ES-I3 (cell line): Measurements from ENCODE around the gene COBL.

Experiments used
- H3K36me3 ChIP-seq: 2 replicates; pipeline ENCODE4 v1.6.1; 2013; ENCODE audit warnings: mild to moderate bottlenecking, low read length, control low read depth, moderate library complexity; ENCODE audit not compliant: insufficient read depth
- H3K4me1 ChIP-seq: 2 replicates; pipeline ENCODE4 v1.6.1; 2013; ENCODE audit warnings: mild to moderate bottlenecking, control low read depth, low read length; ENCODE audit not compliant: insufficient read depth
- H3K9ac ChIP-seq: 2 replicates; pipeline ENCODE4 v1.6.1; 2013; ENCODE audit warnings: low read depth, mild to moderate bottlenecking, low read length, moderate library complexity
- H3K9me3 ChIP-seq: 2 replicates; pipeline ENCODE4 v1.6.1; 2013; ENCODE audit warnings: mild to moderate bottlenecking, low read length, moderate library complexity; ENCODE audit not compliant: control insufficient read depth, insufficient read depth

The COBL gene

DNA sequence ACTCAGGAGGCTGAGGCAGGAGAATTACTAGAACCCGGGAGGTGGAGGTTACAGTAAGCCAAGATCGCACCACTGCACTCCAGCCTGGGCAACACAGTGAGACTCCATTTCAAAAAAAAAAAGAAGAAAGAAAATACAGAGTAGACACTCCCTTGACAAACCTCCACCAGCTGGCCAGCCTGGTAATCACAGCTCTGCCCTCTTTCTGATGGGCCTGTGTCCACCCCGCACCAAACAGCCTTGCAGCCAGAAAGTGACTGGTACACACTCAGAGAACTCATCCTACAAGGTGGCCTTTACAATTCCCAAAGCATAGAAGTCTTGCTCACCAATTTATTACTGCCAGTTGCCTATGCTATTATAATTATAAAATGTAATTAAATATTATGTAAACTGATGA is 66.6 kb downstream of the COBL start:
- Histone ChIP-seq H3K9me3 (no peaks in the 10 kb centered on the region), H3K4me1 (peaks cover 7% of the 10 kb centered on the region; the same call in 1 of the 2 replicates), H3K9ac (no peak overlapping the region), H3K36me3 (no peaks in the 10 kb centered on the region)

DNA sequence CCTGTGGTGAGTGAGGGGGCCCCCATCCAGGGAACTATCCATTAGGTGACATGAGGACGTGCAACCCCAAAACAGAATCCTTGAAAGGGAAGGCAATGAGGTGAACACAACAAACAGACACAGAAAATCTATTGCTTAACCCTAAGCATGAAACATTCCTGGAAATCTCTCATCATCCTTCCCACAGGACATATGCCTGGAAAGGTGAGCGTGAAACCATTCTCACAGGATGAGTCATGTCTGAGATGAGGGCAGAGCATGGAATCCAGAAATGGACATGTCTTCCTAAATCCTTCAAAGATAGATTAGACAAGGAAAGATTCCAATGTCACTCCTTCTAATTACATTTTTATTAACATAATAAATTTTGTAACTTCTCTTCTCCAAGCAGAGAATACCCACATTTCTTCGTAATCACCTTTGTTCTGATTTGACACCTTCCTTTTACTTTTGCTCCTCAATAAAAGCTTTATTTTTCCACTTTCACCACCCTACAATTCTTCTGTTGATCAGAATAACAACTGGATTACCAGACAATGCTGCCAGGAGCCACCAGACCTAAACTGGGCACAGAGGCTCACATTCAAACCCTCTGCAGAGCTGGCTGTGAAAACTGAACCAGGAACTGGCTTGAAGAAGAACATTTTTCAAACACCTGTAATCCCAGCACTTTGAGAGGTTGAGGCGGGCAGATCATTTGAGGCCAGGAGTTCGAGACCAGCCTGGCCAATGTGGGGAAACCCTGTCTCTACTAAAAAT is 67.2 kb downstream of the COBL start:
- H3K9ac ChIP-seq: no peak overlapping the region

DNA sequence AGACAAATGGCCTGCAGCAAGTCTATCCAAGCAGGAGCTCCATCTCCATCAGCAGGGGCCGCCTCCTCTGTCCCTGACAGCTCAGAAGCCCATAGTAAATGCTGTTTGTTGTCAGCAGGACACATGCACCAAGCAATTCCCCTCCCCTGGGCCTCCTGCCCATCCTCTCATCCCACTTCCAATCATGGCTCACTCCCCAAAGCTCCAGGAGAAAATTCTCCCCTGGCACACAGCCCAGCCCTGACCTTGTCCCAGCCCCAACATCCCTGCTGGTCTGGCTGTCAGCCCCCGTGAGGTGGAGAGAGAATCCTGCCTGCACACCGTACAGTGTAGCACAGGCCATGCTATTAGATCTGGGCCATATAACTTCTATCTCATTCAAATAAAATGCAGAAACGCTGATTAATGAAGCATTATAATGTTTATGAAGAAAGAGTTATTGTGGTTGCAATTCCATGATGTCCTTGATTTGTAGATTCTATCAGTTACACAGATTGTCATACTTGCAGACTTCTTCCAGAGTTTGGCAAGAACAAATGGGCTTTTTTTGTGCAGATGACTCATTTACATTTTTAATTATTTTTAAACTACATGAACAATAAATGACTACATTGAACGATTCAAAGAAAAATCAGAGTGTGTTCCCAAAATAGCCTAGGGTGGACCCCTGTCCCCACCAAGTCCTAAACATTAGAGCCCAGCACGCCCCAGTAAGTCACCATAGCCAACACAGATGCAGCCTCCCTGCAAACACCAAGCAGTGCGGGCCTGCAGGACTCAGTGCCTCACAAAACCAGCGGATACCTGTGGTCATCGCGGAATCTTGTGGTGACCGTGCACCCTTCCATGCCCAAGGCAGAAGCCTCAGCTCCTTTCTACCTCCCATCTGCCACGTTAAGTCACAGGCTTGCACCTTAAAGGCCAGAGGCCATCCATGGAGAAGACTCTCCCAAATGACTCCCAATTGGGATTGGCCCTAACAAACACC is 70.1 kb downstream of the COBL start:
- Histone ChIP-seq H3K9me3 (no peaks in the 10 kb centered on the region), H3K36me3 (no peaks in the 10 kb centered on the region), H3K4me1 (peaks cover 6% of the 10 kb centered on the region; the same call in 1 of the 2 replicates), H3K9ac (no peak overlapping the region)

More for the DNA sequence above, 67.2 kb downstream of the COBL start:
- peaks cover 7% of the 10 kb centered on the region; the same call in 1 of the 2 replicates for H3K4me1 ChIP-seq
- no peaks in the 10 kb centered on the region for H3K9me3 ChIP-seq
- no peaks in the 10 kb centered on the region for H3K36me3 ChIP-seq

DNA sequence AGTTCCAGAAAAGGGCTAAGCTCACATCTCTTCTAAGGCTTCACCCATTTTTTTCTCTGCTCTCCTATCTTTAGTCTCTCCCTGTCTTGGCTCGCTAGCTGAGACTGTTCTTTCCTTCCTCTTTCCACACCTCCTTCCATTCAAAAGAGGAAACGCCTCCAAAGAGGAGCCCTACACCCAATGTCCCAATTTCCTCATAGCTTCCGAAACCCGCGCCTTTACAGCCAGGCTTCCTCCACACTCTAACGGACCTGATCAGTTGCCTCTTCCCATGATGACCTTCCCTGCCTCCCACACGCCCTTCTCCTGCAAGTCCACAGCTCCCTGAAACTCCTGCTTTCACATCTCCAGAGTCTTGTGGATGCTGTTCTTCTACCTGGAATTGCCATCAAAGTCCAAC is 71.7 kb downstream of the COBL start:
- H3K9ac ChIP-seq: no peak overlapping the region
- no peaks in the 10 kb centered on the region for H3K9me3 ChIP-seq
- H3K4me1 ChIP-seq: no peaks in the 10 kb centered on the region
- H3K36me3 ChIP-seq: no peaks in the 10 kb centered on the region

DNA sequence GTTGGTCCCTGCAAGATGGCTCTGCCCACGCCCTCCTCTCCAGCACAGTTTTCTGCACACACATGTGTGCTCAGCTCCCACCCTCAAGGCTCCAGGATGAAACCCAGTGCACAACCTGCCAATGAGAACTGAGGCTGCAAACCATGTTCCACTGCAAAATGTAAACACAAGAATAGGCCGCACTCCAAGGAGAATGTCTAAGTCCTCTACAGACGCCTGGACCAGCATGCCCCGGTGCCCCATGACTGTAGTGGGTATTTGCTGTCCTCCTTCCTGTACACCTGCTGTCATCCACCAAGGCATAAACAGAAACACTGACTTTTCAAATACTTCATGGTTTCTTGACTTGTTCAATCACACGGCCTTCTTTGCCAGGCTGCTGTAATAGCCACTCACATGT is 72.6 kb downstream of the COBL start:
- no peaks in the 10 kb centered on the region for H3K4me1 ChIP-seq
- no peak overlapping the region for H3K9ac ChIP-seq
- H3K36me3 ChIP-seq: no peaks in the 10 kb centered on the region
- no peaks in the 10 kb centered on the region for H3K9me3 ChIP-seq

DNA sequence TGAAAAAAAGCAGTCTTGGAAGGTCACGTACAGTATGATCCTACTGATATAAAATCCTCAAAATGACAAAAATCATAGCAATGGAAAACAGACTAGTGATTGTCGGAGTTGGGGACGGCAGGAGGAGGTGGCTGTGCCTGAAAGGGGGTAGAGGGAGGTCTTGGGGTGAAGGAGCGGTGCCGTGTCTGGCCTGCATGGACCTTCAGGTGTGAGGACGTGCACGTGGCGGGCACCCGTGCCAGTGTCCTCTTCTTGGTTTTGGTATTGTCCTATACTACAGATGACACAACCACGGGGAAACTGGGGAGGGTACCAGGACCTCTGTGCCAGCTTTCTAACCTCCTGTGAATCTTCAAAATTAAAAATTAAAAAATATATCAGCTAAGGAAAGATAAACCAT is 73.0 kb downstream of the COBL start:
- Histone ChIP-seq H3K36me3 (no peaks in the 10 kb centered on the region), H3K9me3 (no peaks in the 10 kb centered on the region), H3K9ac (no peak overlapping the region), H3K4me1 (no peaks in the 10 kb centered on the region)

DNA sequence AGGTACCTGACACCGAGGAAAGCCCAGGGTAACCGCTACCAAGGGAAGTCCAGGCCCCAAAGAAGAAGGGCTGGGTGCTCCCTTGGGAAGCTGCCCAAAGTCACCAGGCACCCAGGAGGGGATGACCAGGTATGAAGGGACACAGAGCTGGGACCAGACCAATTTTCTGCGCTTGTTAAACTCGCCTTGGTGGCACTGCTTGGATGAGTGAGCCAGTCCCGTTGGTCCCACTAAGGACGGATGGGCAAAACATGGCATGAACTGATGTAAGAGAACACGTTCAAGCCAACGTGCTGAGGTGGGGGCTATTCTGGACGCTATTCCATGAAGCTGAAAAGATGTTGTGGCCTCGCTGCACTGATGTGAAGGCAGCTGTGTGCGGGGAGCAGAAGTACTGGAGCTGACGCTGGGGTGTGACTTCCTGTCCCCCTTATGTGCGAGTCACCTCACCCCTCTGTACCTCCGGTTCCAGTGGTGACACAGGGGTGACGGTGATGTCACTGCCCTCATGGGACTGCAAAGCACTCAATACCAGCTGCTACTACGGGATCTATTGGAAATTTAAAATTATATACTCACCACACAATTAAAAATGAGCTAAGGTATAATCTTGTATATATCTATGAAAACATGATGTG is 73.6 kb downstream of the COBL start:
- no peaks in the 10 kb centered on the region for H3K36me3 ChIP-seq
- no peaks in the 10 kb centered on the region for H3K9me3 ChIP-seq
- peaks cover 3% of the 10 kb centered on the region; the same call in 1 of the 2 replicates for H3K4me1 ChIP-seq
- H3K9ac ChIP-seq: no peak overlapping the region

DNA sequence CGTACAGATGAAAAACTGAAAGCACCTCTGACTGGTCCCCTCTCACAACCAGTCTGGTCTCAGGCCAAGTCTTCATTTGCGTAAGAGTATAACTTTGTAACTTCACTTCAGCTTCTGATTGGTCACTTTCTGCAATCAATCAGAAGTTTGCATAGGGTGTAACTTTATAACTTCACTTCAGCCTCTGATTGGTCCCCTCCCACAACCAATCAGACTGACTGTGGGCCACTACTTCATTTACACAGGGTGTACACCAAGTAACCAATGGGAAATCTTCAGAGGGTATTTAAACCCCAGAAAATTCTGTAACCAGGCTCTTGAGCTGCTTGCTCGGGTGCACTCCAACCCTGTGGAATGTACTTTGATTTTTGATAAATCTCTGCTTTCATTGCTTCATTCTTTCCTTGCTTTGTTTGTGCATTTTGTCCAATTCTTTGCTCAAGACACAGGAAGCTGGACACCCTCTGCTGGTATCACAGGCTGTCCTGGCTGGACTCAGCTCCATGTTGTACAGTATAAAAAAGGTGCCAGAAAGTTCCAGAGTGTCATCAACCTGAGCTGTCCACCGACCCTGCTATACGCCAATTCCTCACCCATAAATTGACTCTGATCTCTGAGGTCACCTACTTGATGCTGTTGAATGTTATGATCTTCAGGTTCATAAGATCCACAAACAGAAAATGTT is 74.5 kb downstream of the COBL start:
- Histone ChIP-seq H3K36me3 (no peaks in the 10 kb centered on the region), H3K9ac (no peak overlapping the region), H3K9me3 (no peaks in the 10 kb centered on the region), H3K4me1 (peaks cover 7% of the 10 kb centered on the region; the same call in 1 of the 2 replicates)

DNA sequence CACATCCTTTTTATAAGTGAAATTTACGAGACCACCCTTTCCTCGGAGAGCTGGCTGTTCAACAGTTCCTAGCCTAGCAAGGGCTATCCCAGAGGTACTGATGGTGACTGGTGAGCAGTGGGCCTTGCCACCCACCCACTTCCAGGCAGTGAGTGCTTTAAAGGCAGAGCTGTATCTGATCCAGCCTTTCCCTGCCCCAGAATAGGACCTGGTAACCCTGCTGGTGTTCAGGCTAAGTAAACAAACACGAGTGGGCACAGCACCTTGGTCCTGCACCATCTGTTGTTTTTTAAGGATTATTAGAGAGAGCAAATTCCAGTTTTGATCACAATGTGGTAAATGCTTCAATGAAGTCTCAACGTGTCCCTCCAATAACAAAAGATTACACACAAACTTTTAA is 75.7 kb downstream of the COBL start:
- no peaks in the 10 kb centered on the region for H3K36me3 ChIP-seq
- H3K9me3 ChIP-seq: no peaks in the 10 kb centered on the region
- H3K9ac ChIP-seq: no peak overlapping the region
- H3K4me1 ChIP-seq: peaks cover 7% of the 10 kb centered on the region

DNA sequence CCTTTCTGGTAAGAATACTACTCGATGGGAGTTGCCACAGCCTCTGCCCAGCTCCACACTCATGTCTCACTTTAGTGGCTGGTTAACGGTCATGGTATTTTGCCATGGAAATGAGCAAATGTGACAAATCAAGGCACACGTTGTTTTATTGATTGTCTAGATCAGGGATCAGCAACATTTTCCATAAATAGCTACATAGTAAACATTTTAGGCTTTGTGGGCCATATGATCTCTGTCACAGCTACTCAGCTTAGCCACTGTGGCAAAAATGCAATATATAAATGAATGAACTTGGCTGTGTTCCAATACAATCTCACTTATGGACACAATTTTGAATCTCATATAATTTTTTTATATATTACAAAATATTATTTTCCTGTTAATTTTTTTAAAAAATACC is 76.9 kb downstream of the COBL start:
- Histone ChIP-seq H3K4me1 (peaks cover 7% of the 10 kb centered on the region), H3K36me3 (no peaks in the 10 kb centered on the region), H3K9me3 (no peaks in the 10 kb centered on the region), H3K9ac (no peak overlapping the region)

DNA sequence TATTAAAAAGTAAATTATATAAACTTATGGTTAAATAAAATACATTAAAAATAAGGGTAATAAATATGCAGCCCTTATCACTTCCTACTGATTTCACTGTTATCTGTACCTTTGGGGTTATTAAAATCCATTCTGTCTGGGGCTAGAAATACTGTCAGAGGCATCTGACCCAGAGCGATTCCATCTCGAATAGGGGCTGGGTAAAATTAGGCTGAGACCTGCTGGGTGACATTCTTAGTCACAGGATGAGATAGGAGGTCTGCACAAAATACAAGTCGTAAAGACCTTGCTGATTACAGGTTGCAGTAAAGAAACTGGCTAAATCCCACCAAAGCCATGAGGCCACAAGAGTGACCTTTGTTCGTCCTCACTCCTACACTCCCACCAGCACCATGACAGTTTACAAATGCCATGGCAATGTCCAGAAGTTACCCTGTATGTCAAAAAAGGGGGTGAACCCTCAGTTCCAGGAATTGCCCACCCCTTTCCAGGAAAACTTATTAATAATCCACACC is 77.6 kb downstream of the COBL start:
- no peaks in the 10 kb centered on the region for H3K9me3 ChIP-seq
- peaks cover 7% of the 10 kb centered on the region for H3K4me1 ChIP-seq
- no peaks in the 10 kb centered on the region for H3K36me3 ChIP-seq
- H3K9ac ChIP-seq: no peak overlapping the region

DNA sequence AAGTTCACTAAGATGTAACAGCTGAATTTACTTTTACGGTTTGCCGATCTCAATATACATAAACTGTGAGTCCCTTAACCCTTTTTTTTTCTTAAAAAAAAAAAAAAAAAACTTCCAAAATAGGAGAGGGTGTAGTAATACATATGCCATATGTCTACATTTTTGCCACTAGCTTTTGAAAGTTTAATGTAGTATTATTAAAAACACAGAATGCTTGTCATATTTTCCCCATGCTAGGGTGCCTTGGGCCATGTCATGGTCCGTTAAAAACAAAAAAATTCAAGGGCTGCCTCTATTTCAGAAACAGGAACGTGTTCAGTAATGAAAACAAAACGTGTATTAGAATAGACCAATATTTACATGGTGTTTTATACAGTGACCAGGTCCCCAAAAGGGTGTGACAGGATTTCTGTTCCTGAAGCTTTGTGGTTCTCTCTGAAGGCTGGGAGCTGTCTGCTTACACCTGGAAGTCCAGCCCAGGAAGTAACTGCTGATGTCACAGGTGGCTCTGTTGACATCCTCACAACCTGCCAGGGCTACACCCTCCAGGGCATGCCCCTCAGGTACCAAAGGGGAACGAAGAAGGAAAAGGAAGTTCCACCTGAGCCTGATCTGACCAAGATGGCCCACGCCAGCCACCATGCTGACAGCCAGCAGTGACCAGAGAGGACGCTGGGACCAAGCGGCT is 79.0 kb downstream of the COBL start:
- Histone ChIP-seq H3K36me3 (no peaks in the 10 kb centered on the region), H3K4me1 (peaks cover 7% of the 10 kb centered on the region), H3K9ac (no peak overlapping the region), H3K9me3 (no peaks in the 10 kb centered on the region)

DNA sequence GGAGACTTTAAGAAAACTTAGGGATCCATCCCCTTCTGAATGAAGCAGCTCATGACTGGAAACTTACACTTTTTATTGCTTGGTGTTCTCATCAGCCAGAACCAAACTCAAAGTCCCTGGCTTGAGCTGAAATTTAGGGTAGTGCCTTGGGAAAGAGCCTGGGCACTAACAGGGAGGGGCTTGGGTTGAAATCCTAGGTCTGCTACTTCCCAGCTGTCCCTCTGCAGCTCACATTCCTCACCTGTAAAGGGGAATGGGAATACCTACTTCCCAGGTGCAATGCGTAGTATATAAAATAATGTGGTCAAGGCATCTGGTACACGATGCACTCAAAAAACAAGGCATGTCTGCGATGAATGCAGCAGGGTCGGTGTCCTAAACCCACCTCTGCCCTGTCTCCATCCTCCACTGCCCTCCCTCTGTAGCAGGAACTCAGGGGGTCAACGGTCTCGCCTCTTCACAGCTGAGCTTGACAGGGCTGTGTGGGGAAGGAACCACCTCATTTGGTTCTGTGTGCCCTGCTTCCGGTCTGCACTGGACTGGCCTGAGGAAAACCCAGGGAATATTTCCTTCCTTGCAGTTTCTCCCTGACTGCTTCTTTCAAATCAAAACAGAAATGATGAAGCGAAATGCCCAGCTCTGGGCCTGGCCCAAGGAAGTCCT is 80.0 kb downstream of the COBL start:
- Histone ChIP-seq H3K4me1 (peaks cover 7% of the 10 kb centered on the region), H3K36me3 (no peaks in the 10 kb centered on the region), H3K9ac (no peak overlapping the region)

More for the DNA sequence above, 80.0 kb downstream of the COBL start:
- no peaks in the 10 kb centered on the region for H3K9me3 ChIP-seq
